H1 (cell line): ENCODE measurements around the gene PRPH2. TPM values are rescaled to one million over a fixed set of nuclear protein-coding genes. Genes with fewer than 3 reads are reported as not detected.

Source experiments
- CTCF ChIA-PET: fragments of 300-600 bp; sonication (Branson Sonifier 250); formaldehyde crosslinking; loops from one replicate; lab custom pipeline; 2021; ENCODE audit not compliant: partially characterized antibody; lab: Charles Lee
- POLR2A ChIA-PET: fragments of 300-600 bp; sonication (Branson Sonifier 250); formaldehyde crosslinking; loops from one replicate; lab custom pipeline; 2021; ENCODE audit warnings: inconsistent platforms; ENCODE audit not compliant: partially characterized antibody; lab: Charles Lee
- DNase-seq, 2 experiments: peaks; one replicate each; pipeline versions ENCODE4 v3.0.0 to v3.0.0-alpha.2; 2010 to 2022; ENCODE audit warnings: low spot score in 2 of 2, low read depth in 1 of 2, mixed read lengths in 1 of 2
- FAIRE-seq: peaks from 2 replicates; lab custom pipeline; 2011; peaks lifted over from hg19 to GRCh38; lab: Jason Lieb, UNC
- H2AFZ ChIP-seq: 2 replicates; pipeline ENCODE4 v1.8.1; 2012; ENCODE audit warnings: low read length, inconsistent platforms
- H2AK5ac ChIP-seq: 2 replicates; pipeline ENCODE4 v1.6.1; 2013; ENCODE audit warnings: low read depth, low read length
- H2BK120ac ChIP-seq: replicated peaks from 2 replicates; pipeline ENCODE3; 2013; ENCODE audit warnings: low read depth, low read length, inconsistent platforms
- H2BK12ac ChIP-seq: 2 replicates; pipeline ENCODE4 v1.6.1; 2013; ENCODE audit warnings: low read depth, low read length
- H2BK15ac ChIP-seq: 2 replicates; pipeline ENCODE4 v1.6.1; 2013; ENCODE audit warnings: low read length
- H2BK20ac ChIP-seq: 2 replicates; pipeline ENCODE4 v1.6.1; 2013; ENCODE audit warnings: low read length
- H2BK5ac ChIP-seq: 2 replicates; pipeline ENCODE4 v1.6.1; 2013; ENCODE audit warnings: low read depth, low read length
- H3K14ac ChIP-seq: 2 replicates; pipeline ENCODE4 v1.6.1; 2013; ENCODE audit warnings: inconsistent platforms; ENCODE audit not compliant: insufficient read length
- H3K18ac ChIP-seq: 2 replicates; pipeline ENCODE4 v1.6.1; 2013; ENCODE audit warnings: low read length; ENCODE audit errors: extremely low read depth
- H3K23ac ChIP-seq: 2 replicates; pipeline ENCODE4 v1.6.1; 2013; ENCODE audit warnings: inconsistent platforms; ENCODE audit not compliant: insufficient read length
- H3K23me2 ChIP-seq: 2 replicates; pipeline ENCODE4 v1.6.1; 2013; ENCODE audit warnings: low read depth, low read length
- H3K27ac ChIP-seq: 2 replicates; pipeline ENCODE4 v1.6.1; 2011; ENCODE audit warnings: low read depth, low read length, inconsistent platforms
- H3K27me3 ChIP-seq, 4 experiments: replicated peaks in 1 of 4; 1 replicate in 1 of 4; 2 replicates in 3 of 4; pipeline versions ENCODE4 v1.6.1 to v1.8.1; 2011 to 2013; ENCODE audit warnings: low read length in 3 of 4, mild to moderate bottlenecking in 3 of 4, inconsistent platforms in 2 of 4, mixed read lengths in 2 of 4, moderate library complexity in 1 of 4; ENCODE audit not compliant: control insufficient read depth in 3 of 4, insufficient read depth in 3 of 4; ENCODE audit errors: extremely low read depth in 1 of 4
- H3K36me3 ChIP-seq, 4 experiments: 2 replicates each; pipeline versions ENCODE4 v1.6.1 to v1.8.1; 2011 to 2013; ENCODE audit warnings: mild to moderate bottlenecking in 4 of 4, low read length in 3 of 4, moderate library complexity in 2 of 4, control low read depth in 1 of 4, inconsistent platforms in 1 of 4; ENCODE audit not compliant: insufficient read depth in 4 of 4, control insufficient read depth in 2 of 4
- H3K4ac ChIP-seq: replicated peaks from 2 replicates; pipeline ENCODE3; 2013; ENCODE audit warnings: low read length, low read depth, mixed read lengths, inconsistent platforms; ENCODE audit not compliant: insufficient read length
- H3K4me1 ChIP-seq, 4 experiments: replicated peaks in 1 of 4; 1 replicate in 1 of 4; 2 replicates in 3 of 4; pipeline versions ENCODE4 v1.6.1 to v1.8.1; 2011 to 2013; ENCODE audit warnings: low read length in 3 of 4, inconsistent platforms in 2 of 4, mixed read lengths in 1 of 4; ENCODE audit not compliant: insufficient read depth in 4 of 4, control insufficient read depth in 3 of 4
- H3K4me2 ChIP-seq, 2 experiments: 2 replicates each; pipeline versions ENCODE4 v1.6.1 to v1.8.1; 2011 to 2013; ENCODE audit warnings: low read depth in 2 of 2, low read length in 2 of 2, control low read depth in 1 of 2, inconsistent platforms in 1 of 2, mild to moderate bottlenecking in 1 of 2; ENCODE audit not compliant: insufficient read depth in 1 of 2
- H3K4me3 ChIP-seq, 4 experiments: fragments of 200-600, 300-600 bp in 1 of 4; sonication (generic), shearing (Covaris generic), sonication (Bioruptor Twin) in 1 of 4; 2 replicates each; pipeline versions ENCODE4 v1.5.1 to v1.8.1; 2011 to 2016; ENCODE audit warnings: low read length in 4 of 4, low read depth in 3 of 4, control low read depth in 2 of 4, inconsistent platforms in 2 of 4, mild to moderate bottlenecking in 2 of 4, mixed read lengths in 1 of 4, moderate library complexity in 1 of 4; ENCODE audit not compliant: insufficient read depth in 2 of 4; ENCODE audit errors: extremely low read depth in 1 of 4
- H3K56ac ChIP-seq: replicated peaks from 2 replicates; pipeline ENCODE3; 2013; ENCODE audit warnings: low read depth, mild to moderate bottlenecking, mixed read lengths, low read length, inconsistent platforms; ENCODE audit not compliant: insufficient read length
- H3K79me1 ChIP-seq: 2 replicates; pipeline ENCODE4 v1.6.1; 2013; ENCODE audit warnings: low read depth, low read length, control low read depth
- H3K79me2 ChIP-seq, 2 experiments: 2 replicates each; pipeline versions ENCODE4 v1.6.1 to v1.8.1; 2012 to 2013; ENCODE audit warnings: low read length in 2 of 2, mild to moderate bottlenecking in 2 of 2, inconsistent platforms in 1 of 2; ENCODE audit not compliant: insufficient read depth in 2 of 2, control insufficient read depth in 1 of 2
- H3K9ac ChIP-seq, 4 experiments: replicated peaks in 1 of 4; 1 replicate in 1 of 4; 2 replicates in 3 of 4; pipeline versions ENCODE4 v1.6.1 to v1.8.1; 2011 to 2013; ENCODE audit warnings: low read depth in 3 of 4, low read length in 3 of 4, control low read depth in 2 of 4, mild to moderate bottlenecking in 2 of 4, moderate library complexity in 2 of 4, inconsistent platforms in 1 of 4; ENCODE audit errors: extremely low read depth in 1 of 4
- H3K9me3 ChIP-seq, 2 experiments: 2 replicates each; pipeline versions ENCODE4 v1.6.1 to v1.8.1; 2012 to 2013; ENCODE audit warnings: mild to moderate bottlenecking in 2 of 2, moderate library complexity in 2 of 2, control low read depth in 1 of 2, inconsistent platforms in 1 of 2, low read depth in 1 of 2, low read length in 1 of 2, mixed read lengths in 1 of 2; ENCODE audit not compliant: insufficient read depth in 2 of 2
- H4K20me1 ChIP-seq, 2 experiments: replicated peaks in 1 of 2; 2 replicates each; pipeline versions ENCODE3 to v1.8.1; 2011 to 2013; ENCODE audit warnings: inconsistent platforms in 2 of 2, low read length in 2 of 2, mild to moderate bottlenecking in 1 of 2; ENCODE audit not compliant: insufficient read depth in 2 of 2, control insufficient read depth in 1 of 2
- H4K5ac ChIP-seq: 2 replicates; pipeline ENCODE4 v1.6.1; 2013; ENCODE audit warnings: low read length, low read depth, mixed read lengths, inconsistent platforms; ENCODE audit not compliant: insufficient read length
- H4K8ac ChIP-seq: 2 replicates; pipeline ENCODE4 v1.8.0; 2013; ENCODE audit warnings: mild to moderate bottlenecking, moderate library complexity, low read length, inconsistent platforms; ENCODE audit not compliant: insufficient read depth; ENCODE audit errors: extremely low read depth
- H4K91ac ChIP-seq: replicated peaks from 2 replicates; pipeline ENCODE3; 2013; ENCODE audit warnings: low read length, mixed read lengths, inconsistent platforms; ENCODE audit not compliant: insufficient read length
- BCL11A ChIP-seq, 2 experiments: IDR thresholded peaks; one replicate each; pipeline ENCODE4 v1.6.1; 2011; ENCODE audit warnings: low read depth in 2 of 2, low read length in 2 of 2, mild to moderate bottlenecking in 2 of 2
- CHD1 ChIP-seq: IDR thresholded peaks from 2 replicates; pipeline ENCODE4 v1.6.1; 2012; ENCODE audit warnings: low read depth, low read length, improper control_type of control experiment
- EP300 ChIP-seq, 2 experiments: IDR thresholded peaks; 1 replicate in 1 of 2; 2 replicates in 1 of 2; pipeline ENCODE4 v1.6.1; 2011 to 2012; ENCODE audit warnings: low read depth in 2 of 2, low read length in 2 of 2, mild to moderate bottlenecking in 2 of 2, borderline replicate concordance in 1 of 2, inconsistent platforms in 1 of 2, moderate library complexity in 1 of 2
- FOSL1 ChIP-seq: IDR thresholded peaks from 2 replicates; pipeline ENCODE4 v1.6.1; 2011; ENCODE audit warnings: mild to moderate bottlenecking, low read depth, low read length, moderate library complexity; ENCODE audit not compliant: insufficient read depth
- GTF2F1 ChIP-seq: IDR thresholded peaks from 2 replicates; pipeline ENCODE4 v1.6.1; 2012; ENCODE audit warnings: low read depth, low read length, improper control_type of control experiment, borderline replicate concordance
- HDAC2 ChIP-seq, 2 experiments: fragments of 300-600 bp in 1 of 2; sonication (generic) in 1 of 2; IDR thresholded peaks; 2 replicates each; pipeline ENCODE4 v1.6.1; 2011 to 2012; ENCODE audit warnings: low read depth in 2 of 2, low read length in 2 of 2, mild to moderate bottlenecking in 2 of 2, moderate library complexity in 2 of 2, borderline replicate concordance in 1 of 2, inconsistent platforms in 1 of 2
- HDAC6 ChIP-seq: IDR thresholded peaks from one replicate; pipeline ENCODE4 v1.7.1; 2012; ENCODE audit warnings: low read depth, mild to moderate bottlenecking, inconsistent platforms, low read length, moderate library complexity
- JUND ChIP-seq: IDR thresholded peaks from 2 replicates; pipeline ENCODE4 v1.6.1; 2011; ENCODE audit warnings: mild to moderate bottlenecking, improper control_type of control experiment, low read length
- KDM5A ChIP-seq: fragments of 200-600 bp; IDR thresholded peaks from 2 replicates; pipeline ENCODE4 v1.7.1; 2012; ENCODE audit warnings: mild to moderate bottlenecking, low read length, inconsistent platforms, mixed read lengths
- SIN3A ChIP-seq, 2 experiments: IDR thresholded peaks in 1 of 2; conservative IDR thresholded peaks in 1 of 2; 2 replicates each; pipeline ENCODE4 v1.6.1; 2011 to 2012; ENCODE audit warnings: low read length in 2 of 2, improper control_type of control experiment in 1 of 2, low read depth in 1 of 2, mild to moderate bottlenecking in 1 of 2
- SRF ChIP-seq: IDR thresholded peaks from 2 replicates; pipeline ENCODE4 v1.6.1; 2011; ENCODE audit warnings: mild to moderate bottlenecking, low read depth, low read length, moderate library complexity
- TAF1 ChIP-seq: IDR thresholded peaks from 2 replicates; pipeline ENCODE4 v1.6.1; 2011; ENCODE audit warnings: mild to moderate bottlenecking, low read depth, low read length
- TAF7 ChIP-seq: optimal IDR thresholded peaks from 2 replicates; pipeline ENCODE3; 2011; ENCODE audit warnings: low read depth, mild to moderate bottlenecking, inconsistent platforms, low read length, moderate library complexity, borderline replicate concordance
- TCF12 ChIP-seq: IDR thresholded peaks from 2 replicates; pipeline ENCODE4 v1.6.1; 2011; ENCODE audit warnings: low read depth, mild to moderate bottlenecking, low read length
- WGBS, 2 experiments: shearing (Covaris generic) in 1 of 2; methylation state at CpG; one replicate each; pipeline versions ENCODE4 v1.1.6 to v1.1.7; 2013 to 2015; ENCODE audit warnings: low lambda C conversion rate in 2 of 2, mixed read lengths in 2 of 2, inconsistent platforms in 1 of 2, low coverage in 1 of 2, missing lambda C conversion rate in 1 of 2; ENCODE audit not compliant: insufficient replicate concordance in 2 of 2, insufficient coverage in 1 of 2, insufficient read length in 1 of 2; ENCODE audit errors: extremely low coverage in 1 of 2, missing lambda C conversion rate in 1 of 2; 5-methylcytosine and 5-hydroxymethylcytosine counted together
- polyA plus RNA-seq, 7 experiments: library from polyadenylated mRNA; depleted of rRNA in 3 of 7; stranded (reverse) in 5 of 7; unstranded in 2 of 7; fragments of >200 nt in 5 of 7; fragments of 200-250 nt in 2 of 7; gene quantifications; 1 replicate in 5 of 7; 2 replicates in 1 of 7; 4 replicates in 1 of 7; pipeline versions ENCODE4 v1.2.1 to v1.2.3, GENCODE V29; 2011 to 2013; ENCODE audit warnings: missing spikeins in 2 of 7, mixed read lengths in 2 of 7
- total RNA-seq: library from RNA; stranded (reverse); fragmentation: NEBNext Ultra II Directional; extraction: Animal tissue kit (Norgen Biotek cat#: 25700); gene quantifications from 2 replicates; pipeline ENCODE4 v1.2.1, GENCODE V29; 2021

Gene PRPH2
- total and polyA plus RNA-seq, 2 of the 8 experiments (the other 6 are each of a cell fraction or from before 2014, with no cell fraction given) = 0.23 to 0.65 TPM

DNA sequence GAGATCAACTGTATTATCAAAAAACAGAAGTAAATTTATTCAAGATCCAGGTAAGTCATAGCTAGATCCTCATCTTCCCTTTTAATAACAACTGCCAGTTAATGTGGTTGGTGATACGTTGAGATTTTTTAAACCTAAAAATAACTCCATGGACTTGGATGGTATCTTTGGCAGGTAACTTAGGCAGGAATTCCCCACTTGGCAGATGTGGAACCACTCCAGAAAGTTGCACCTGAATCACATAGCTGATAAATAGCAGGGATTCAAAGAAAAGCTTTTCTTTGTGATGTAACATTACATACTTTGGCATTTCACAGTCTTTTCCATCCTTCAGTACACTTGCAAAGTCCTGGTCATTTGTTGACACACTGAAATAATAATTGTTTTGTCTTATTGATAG, 62.6 kb downstream of the PRPH2 start:
- Histone ChIP-seq H3K4me3 (no peak overlapping the region), H2BK20ac (no peak overlapping the region), H2BK120ac (no peak overlapping the region), H3K27me3 (no peaks in the 10 kb centered on the region), H2BK5ac (no peak overlapping the region), H3K9me3 (no peaks in the 10 kb centered on the region), H4K5ac (no peak overlapping the region), H2BK12ac (no peak overlapping the region), H3K23ac (no peak overlapping the region), H3K56ac (no peak overlapping the region), H4K91ac (no peak overlapping the region), H3K14ac (no peak overlapping the region), H2BK15ac (no peak overlapping the region), H3K4ac (no peak overlapping the region), H3K79me1 (no peaks in the 10 kb centered on the region), H3K9ac (no peak overlapping the region), H2AFZ (no peak overlapping the region), H3K79me2 (no peaks in the 10 kb centered on the region), H3K23me2 (no peaks in the 10 kb centered on the region), H3K4me1 (no peaks in the 10 kb centered on the region), H3K27ac (no peak overlapping the region), H4K8ac (no peak overlapping the region), H2AK5ac (no peak overlapping the region), H3K36me3 (peaks cover 3 to 39% (median 24%) of the 10 kb centered on the region in 4 experiments; a peak in 7 of 8 replicates), H3K18ac (no peak overlapping the region), H3K4me2 (no peak overlapping the region), H4K20me1 (no peaks in the 10 kb centered on the region)
- WGBS, 2 experiments = 87% methylated on average over 1 of the region's 1 CpG; no CpG with 5 or more reads in 1 of the 2 experiments
- ChIA-PET POLR2A (no interaction called here), CTCF (interaction anchor here (0.6 to 8.7 kb wide), 3 partner anchors 12 to 68 kb away, joined by 3 to 87 read pairs (median 3); no protein-coding TSS in a partner anchor)
- FAIRE-seq (no peak), DNase-seq (no peak)
- no peak for TF ChIP-seq TCF12
- no peak for TF ChIP-seq CHD1
- no peak for TF ChIP-seq SRF
- no peak for TF ChIP-seq KDM5A
- TF ChIP-seq FOSL1 = no peak
- TF ChIP-seq TAF1 = no peak
- TF ChIP-seq EP300 (IDR thresholded peaks at IDR 0.05; ENCODE audit: borderline replicate concordance in 1 of 2, low read depth in 2 of 2, low read length in 2 of 2) = no peak
- no peak for TF ChIP-seq BCL11A (IDR thresholded peaks at IDR 0.05; ENCODE audit: low read depth in 2 of 2, low read length in 2 of 2)
- no peak for TF ChIP-seq JUND
- TF ChIP-seq HDAC2 (IDR thresholded peaks at IDR 0.05; ENCODE audit: borderline replicate concordance in 1 of 2, low read depth in 2 of 2, low read length in 2 of 2) = no peak
- no peak for TF ChIP-seq GTF2F1
- TF ChIP-seq TAF7 = no peak
- no peak for TF ChIP-seq HDAC6
- TF ChIP-seq SIN3A (conservative IDR thresholded peaks at IDR 0.05 in 1 of 2, IDR thresholded peaks at IDR 0.05 in 1 of 2; ENCODE audit: low read depth in 1 of 2, low read length in 2 of 2) = no peak
